ENCODE data around the gene NKX1-1.

NKX1-1 gene

GRCh38 chr4:1416051-1416947 lies 10.1 kb upstream of the NKX1-1 start:
- Histone ChIP-seq H3K4me3 (ENCODE audit: insufficient read depth, low read length, poor library complexity, severe bottlenecking) (no peak overlapping the region), H3K9me2 (replicated peaks; ENCODE audit: insufficient read depth, low read length) (no peaks in the 10 kb centered on the region), H3K27me3 (ENCODE audit: low read length) (no peaks in the 10 kb centered on the region), H3K4me2 (ENCODE audit: low read depth, low read length, poor library complexity, severe bottlenecking) (no peak overlapping the region), H4K20me1 (ENCODE audit: low read depth, low read length) (no peaks in the 10 kb centered on the region), H3K9ac (ENCODE audit: low read length) (no peak overlapping the region), H3K9me3 (ENCODE audit: insufficient read depth, low read length) (no peaks in the 10 kb centered on the region), H2AFZ (ENCODE audit: low read depth, low read length, severe bottlenecking) (no peak overlapping the region), H3F3A (ENCODE audit: insufficient read depth) (no peaks in the 10 kb centered on the region), H3K79me2 (ENCODE audit: insufficient read depth, low read length) (no peaks in the 10 kb centered on the region), H3K36me3 (ENCODE audit: low read length) (no peaks in the 10 kb centered on the region), H3K27ac (ENCODE audit: low read depth, low read length) (no peak overlapping the region)
- TF ChIP-seq CTCF (IDR thresholded peaks at IDR 0.05; ENCODE audit: insufficient read depth, low read length, poor library complexity, severe bottlenecking) (no peak), EZH2phosphoT487 (conservative IDR thresholded peaks at IDR 0.05; ENCODE audit: low read length) (no peak)

GRCh38 chr4:1415681-1415981 lies 9.4 kb upstream of the NKX1-1 start:
- no peaks in the 10 kb centered on the region for H3K27me3 ChIP-seq (ENCODE audit: low read length)
- no peaks in the 10 kb centered on the region for H3K36me3 ChIP-seq (ENCODE audit: low read length)
- H3K9me2 ChIP-seq (replicated peaks; ENCODE audit: insufficient read depth, low read length): no peaks in the 10 kb centered on the region
- H3K9ac ChIP-seq (ENCODE audit: low read length): no peak overlapping the region
- no peaks in the 10 kb centered on the region for H3K79me2 ChIP-seq (ENCODE audit: insufficient read depth, low read length)
- H3K4me2 ChIP-seq (ENCODE audit: low read depth, low read length, poor library complexity, severe bottlenecking): no peak overlapping the region
- H2AFZ ChIP-seq (ENCODE audit: low read depth, low read length, severe bottlenecking): no peak overlapping the region
- TF ChIP-seq EZH2phosphoT487 (conservative IDR thresholded peaks at IDR 0.05; ENCODE audit: low read length): no peak
- TF ChIP-seq CTCF (IDR thresholded peaks at IDR 0.05; ENCODE audit: insufficient read depth, low read length, poor library complexity, severe bottlenecking): no peak
- no peak overlapping the region for H3K27ac ChIP-seq (ENCODE audit: low read depth, low read length)
- H3K9me3 ChIP-seq (ENCODE audit: insufficient read depth, low read length): no peaks in the 10 kb centered on the region
- H3F3A ChIP-seq (ENCODE audit: insufficient read depth): no peaks in the 10 kb centered on the region
- no peaks in the 10 kb centered on the region for H4K20me1 ChIP-seq (ENCODE audit: low read depth, low read length)
- no peak overlapping the region for H3K4me3 ChIP-seq (ENCODE audit: insufficient read depth, low read length, poor library complexity, severe bottlenecking)

- H3K9me2 ChIP-seq (replicated peaks; ENCODE audit: insufficient read depth, low read length): no peaks in the 10 kb centered on the region
- H3K79me2 ChIP-seq (ENCODE audit: insufficient read depth, low read length): no peaks in the 10 kb centered on the region
- no peaks in the 10 kb centered on the region for H3F3A ChIP-seq (ENCODE audit: insufficient read depth)
- no peak overlapping the region for H3K4me2 ChIP-seq (ENCODE audit: low read depth, low read length, poor library complexity, severe bottlenecking)
- no peak overlapping the region for H3K27ac ChIP-seq (ENCODE audit: low read depth, low read length)
- H2AFZ ChIP-seq (ENCODE audit: low read depth, low read length, severe bottlenecking): no peak overlapping the region
- no peaks in the 10 kb centered on the region for H3K36me3 ChIP-seq (ENCODE audit: low read length)
- TF ChIP-seq CTCF (IDR thresholded peaks at IDR 0.05; ENCODE audit: insufficient read depth, low read length, poor library complexity, severe bottlenecking) (no peak), EZH2phosphoT487 (conservative IDR thresholded peaks at IDR 0.05; ENCODE audit: low read length) (no peak)
- H4K20me1 ChIP-seq (ENCODE audit: low read depth, low read length): no peaks in the 10 kb centered on the region
- H3K27me3 ChIP-seq (ENCODE audit: low read length): no peaks in the 10 kb centered on the region
- H3K9me3 ChIP-seq (ENCODE audit: insufficient read depth, low read length): no peaks in the 10 kb centered on the region
- no peak overlapping the region for H3K9ac ChIP-seq (ENCODE audit: low read length)
- H3K4me3 ChIP-seq (ENCODE audit: insufficient read depth, low read length, poor library complexity, severe bottlenecking): no peak overlapping the region
Observed at GRCh38 chr4:1414831-1415680, 8.8 kb upstream of the NKX1-1 start.
